ENCODE data around the gene ARL3. TPM values are rescaled to one million over a fixed set of nuclear protein-coding genes. Genes with fewer than 3 reads are reported as not detected.

The ARL3 gene
- total RNA-seq, 2 experiments from 2014 or later: 4.7 to 5.2 TPM

DNA sequence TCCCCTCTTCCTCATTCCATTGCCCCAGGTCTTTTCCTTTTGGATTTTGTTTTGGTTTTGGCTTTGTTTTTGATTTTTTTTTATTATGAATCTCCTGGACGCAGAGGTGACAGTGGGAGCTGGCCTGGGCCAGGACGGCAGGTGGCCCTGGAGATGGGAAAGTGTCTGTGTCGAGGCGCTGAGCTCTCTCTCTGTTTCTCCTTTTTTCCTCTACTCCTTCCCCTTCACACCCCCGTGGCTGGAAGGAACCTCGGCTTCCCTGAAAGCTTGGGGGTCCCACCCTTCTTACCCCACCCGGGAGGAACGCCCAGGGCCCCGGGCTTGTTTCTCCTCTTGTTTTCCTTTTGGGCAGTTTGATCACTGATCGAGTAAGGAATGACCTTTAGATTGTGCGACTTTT, 56.7 kb downstream of the ARL3 start:
- Mint-ChIP-seq H3K9me3 (ENCODE audit: insufficient read depth) (no peaks in the 10 kb centered on the region), H3K27ac (no peak overlapping the region), H3K27me3 (ENCODE audit: low read depth) (no peaks in the 10 kb centered on the region), H3K36me3 (ENCODE audit: low read depth) (peaks cover 53% of the 10 kb centered on the region), H3K4me3 (no peak overlapping the region), H3K4me1 (ENCODE audit: low read depth) (peaks cover 74% of the 10 kb centered on the region)
- DNase-seq: no peak
- POLR2A ChIA-PET: interaction anchor here (1.3 to 1.9 kb wide), 3 partner anchors 11 to 17 kb away, joined by 4 to 7 read pairs (median 7); partner anchors contain the start of gene TRIM8
- ATAC-seq: no peak
- CTCF ChIA-PET: interaction anchor here (1.4 to 8.4 kb wide), 3 partner anchors 12 to 22 kb away, joined by 3 to 61 read pairs (median 51); partner anchors contain the start of gene TRIM8

DNA sequence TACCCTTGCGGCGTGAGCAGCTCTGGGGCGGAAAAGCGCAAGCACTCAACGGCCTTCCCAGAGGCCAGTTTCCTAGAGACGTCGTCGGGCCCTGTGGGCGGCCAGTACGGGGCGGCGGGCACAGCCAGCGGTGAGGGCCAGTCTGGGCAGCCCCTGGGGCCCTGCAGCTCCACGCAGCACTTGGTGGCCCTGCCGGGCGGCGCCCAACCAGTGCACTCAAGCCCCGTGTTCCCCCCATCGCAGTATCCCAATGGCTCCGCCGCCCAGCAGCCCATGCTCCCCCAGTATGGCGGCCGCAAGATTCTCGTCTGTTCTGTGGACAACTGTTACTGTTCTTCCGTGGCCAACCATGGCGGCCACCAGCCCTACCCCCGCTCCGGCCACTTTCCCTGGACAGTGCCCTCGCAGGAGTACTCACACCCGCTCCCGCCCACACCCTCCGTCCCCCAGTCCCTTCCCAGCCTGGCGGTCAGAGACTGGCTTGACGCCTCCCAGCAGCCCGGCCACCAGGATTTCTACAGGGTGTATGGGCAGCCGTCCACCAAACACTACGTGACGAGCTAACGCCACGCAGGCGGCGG, 57.3 kb downstream of the ARL3 start:
- no peak overlapping the region for H3K27ac Mint-ChIP-seq
- POLR2A ChIA-PET: interaction anchor here (1.1 to 1.9 kb wide), 3 partner anchors 10 to 17 kb away, joined by 4 to 7 read pairs (median 4); no protein-coding TSS in a partner anchor

DNA sequence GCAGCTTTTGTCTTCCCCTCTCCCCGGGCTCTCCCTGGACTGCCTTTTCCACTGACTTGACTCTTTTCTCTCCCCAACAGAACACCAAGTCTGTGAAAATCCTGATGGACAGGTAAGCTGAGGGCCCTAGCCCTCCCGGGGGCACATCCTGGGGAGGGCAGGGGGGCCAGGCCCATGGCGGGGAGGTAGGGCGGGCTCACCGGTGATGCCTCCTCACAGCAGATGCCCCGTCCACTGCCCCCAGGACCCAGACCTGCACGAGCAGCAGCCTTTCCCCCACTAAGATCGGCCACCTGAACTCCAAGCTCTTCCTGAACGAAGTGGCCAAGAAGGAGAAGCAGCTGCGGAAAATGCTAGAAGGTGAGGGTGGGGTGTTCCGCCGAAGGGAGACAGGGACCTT, 58.2 kb downstream of the ARL3 start:
- ChIA-PET POLR2A (interaction anchor here (1.1 kb wide), 1 partner anchor 10 kb away, joined by 4 read pairs; no protein-coding TSS in a partner anchor), CTCF (interaction anchor here (7.3 to 8.4 kb wide), 2 partner anchors 11 to 14 kb away, joined by 51 to 61 read pairs; partner anchors contain the start of gene TRIM8)
- ATAC-seq (no peak), DNase-seq (no peak)
- H3K4me3 Mint-ChIP-seq: no peak overlapping the region
- peaks cover 57% of the 10 kb centered on the region for H3K36me3 Mint-ChIP-seq (ENCODE audit: low read depth)
- H3K4me1 Mint-ChIP-seq (ENCODE audit: low read depth): peaks cover 74% of the 10 kb centered on the region
- H3K9me3 Mint-ChIP-seq (ENCODE audit: insufficient read depth): no peaks in the 10 kb centered on the region
- no peak overlapping the region for H3K27ac Mint-ChIP-seq
- no peaks in the 10 kb centered on the region for H3K27me3 Mint-ChIP-seq (ENCODE audit: low read depth)

More for the DNA sequence above, 57.3 kb downstream of the ARL3 start:
- Mint-ChIP-seq H3K4me3 (no peak overlapping the region), H3K9me3 (ENCODE audit: insufficient read depth) (no peaks in the 10 kb centered on the region), H3K36me3 (ENCODE audit: low read depth) (peaks cover 57% of the 10 kb centered on the region), H3K4me1 (ENCODE audit: low read depth) (peaks cover 74% of the 10 kb centered on the region), H3K27me3 (ENCODE audit: low read depth) (no peaks in the 10 kb centered on the region)
- no peak for ATAC-seq
- CTCF ChIA-PET: interaction anchor here (1.4 to 8.4 kb wide), 3 partner anchors 12 to 22 kb away, joined by 3 to 61 read pairs (median 51); partner anchors contain the start of gene TRIM8
- no peak for DNase-seq

DNA sequence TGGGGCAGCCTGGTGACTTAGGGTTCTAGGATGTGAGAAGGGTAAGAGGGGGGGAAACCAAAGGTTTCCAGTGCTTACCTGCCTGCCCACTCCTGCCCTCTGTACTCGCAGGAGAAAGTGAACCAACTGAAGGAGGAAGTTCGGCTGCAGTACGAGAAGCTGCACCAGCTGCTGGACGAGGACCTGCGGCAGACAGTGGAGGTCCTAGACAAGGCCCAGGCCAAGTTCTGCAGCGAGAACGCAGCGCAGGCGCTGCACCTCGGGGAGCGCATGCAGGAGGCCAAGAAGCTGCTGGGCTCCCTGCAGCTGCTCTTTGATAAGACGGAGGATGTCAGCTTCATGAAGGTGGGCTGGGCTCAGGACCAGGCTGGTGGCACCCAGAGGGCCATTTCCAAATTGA, 59.2 kb downstream of the ARL3 start:
- POLR2A ChIA-PET: interaction anchor here (2.5 kb wide), 1 partner anchor 9 kb away, joined by 19 read pairs; the partner anchor contains the start of gene TRIM8
- DNase-seq (no peak), ATAC-seq (no peak)
- no peak overlapping the region for H3K4me3 Mint-ChIP-seq
- H3K4me1 Mint-ChIP-seq (ENCODE audit: low read depth): peaks cover 73% of the 10 kb centered on the region
- peak overlapping the region; percentile 60 for H3K27ac Mint-ChIP-seq
- CTCF ChIA-PET: interaction anchor here (7.3 to 8.4 kb wide), 2 partner anchors 10 to 15 kb away, joined by 51 to 61 read pairs; partner anchors contain the start of gene TRIM8
- H3K27me3 Mint-ChIP-seq (ENCODE audit: low read depth): no peaks in the 10 kb centered on the region
- H3K36me3 Mint-ChIP-seq (ENCODE audit: low read depth): peaks cover 57% of the 10 kb centered on the region
- H3K9me3 Mint-ChIP-seq (ENCODE audit: insufficient read depth): no peaks in the 10 kb centered on the region

DNA sequence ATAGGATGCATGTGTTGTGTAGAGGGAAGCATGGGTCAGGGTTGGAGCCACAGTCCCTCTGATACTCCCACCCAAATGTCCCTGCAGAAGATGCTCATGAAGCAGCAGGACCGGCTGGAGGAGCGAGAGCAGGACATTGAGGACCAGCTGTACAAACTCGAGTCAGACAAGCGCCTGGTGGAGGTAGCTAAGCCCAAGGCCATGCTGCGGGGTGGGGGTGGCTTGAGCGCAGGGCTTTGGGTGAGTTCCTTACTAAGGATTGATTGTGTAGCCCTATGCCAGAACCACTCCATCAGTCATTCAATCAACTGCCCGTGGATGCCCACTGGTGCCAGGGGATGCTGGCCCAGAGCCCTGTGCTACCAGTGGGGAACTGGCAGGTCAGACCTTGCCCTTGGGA, 59.6 kb downstream of the ARL3 start:
- ATAC-seq: no peak
- CTCF ChIA-PET: interaction anchor here (3.7 to 8.4 kb wide), 3 partner anchors 9 to 15 kb away, joined by 28 to 61 read pairs (median 51); partner anchors contain the start of gene TRIM8
- no peak for DNase-seq
- POLR2A ChIA-PET: interaction anchor here (2.5 kb wide), 1 partner anchor 9 kb away, joined by 19 read pairs; the partner anchor contains the start of gene TRIM8
- Mint-ChIP-seq H3K4me1 (ENCODE audit: low read depth) (peaks cover 72% of the 10 kb centered on the region), H3K36me3 (ENCODE audit: low read depth) (peaks cover 57% of the 10 kb centered on the region), H3K27ac (peak overlapping the region; percentile 60), H3K9me3 (ENCODE audit: insufficient read depth) (no peaks in the 10 kb centered on the region), H3K27me3 (ENCODE audit: low read depth) (no peaks in the 10 kb centered on the region), H3K4me3 (no peak overlapping the region)

DNA sequence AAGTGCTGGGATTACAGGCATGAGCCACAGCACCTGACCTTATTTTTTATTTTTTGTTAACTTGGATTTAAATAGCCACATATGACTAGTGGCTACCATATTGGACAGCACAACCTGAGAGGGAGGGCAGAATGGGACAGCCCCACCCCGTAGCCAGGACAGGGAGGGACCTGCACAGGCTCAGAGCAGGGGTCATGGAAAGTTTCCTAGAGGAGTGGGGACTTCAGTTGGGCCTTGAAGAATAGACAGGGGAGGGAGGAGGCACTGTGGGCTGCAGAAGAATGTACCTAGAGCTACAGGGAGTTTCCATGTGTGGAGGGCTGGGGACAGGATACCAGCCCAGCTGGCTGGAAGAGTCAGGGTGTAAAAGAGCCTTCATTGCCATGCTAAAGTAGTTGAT, 61.1 kb downstream of the ARL3 start:
- CTCF ChIA-PET: interaction anchor here (1.0 to 3.7 kb wide), 2 partner anchors 9 to 16 kb away, joined by 4 to 28 read pairs; partner anchors contain the start of gene TRIM8
- no peak for ATAC-seq
- H3K4me1 Mint-ChIP-seq (ENCODE audit: low read depth): peaks cover 74% of the 10 kb centered on the region
- no peak for DNase-seq
- H3K9me3 Mint-ChIP-seq (ENCODE audit: insufficient read depth): no peaks in the 10 kb centered on the region
- no peaks in the 10 kb centered on the region for H3K27me3 Mint-ChIP-seq (ENCODE audit: low read depth)
- peak overlapping the region; percentile 65 for H3K4me3 Mint-ChIP-seq
- POLR2A ChIA-PET: interaction anchor here (0.9 to 2.5 kb wide), 2 partner anchors 7 to 16 kb away, joined by 3 to 19 read pairs; partner anchors contain the start of gene TRIM8
- peaks cover 57% of the 10 kb centered on the region for H3K36me3 Mint-ChIP-seq (ENCODE audit: low read depth)
- peak overlapping the region; percentile 92 for H3K27ac Mint-ChIP-seq

DNA sequence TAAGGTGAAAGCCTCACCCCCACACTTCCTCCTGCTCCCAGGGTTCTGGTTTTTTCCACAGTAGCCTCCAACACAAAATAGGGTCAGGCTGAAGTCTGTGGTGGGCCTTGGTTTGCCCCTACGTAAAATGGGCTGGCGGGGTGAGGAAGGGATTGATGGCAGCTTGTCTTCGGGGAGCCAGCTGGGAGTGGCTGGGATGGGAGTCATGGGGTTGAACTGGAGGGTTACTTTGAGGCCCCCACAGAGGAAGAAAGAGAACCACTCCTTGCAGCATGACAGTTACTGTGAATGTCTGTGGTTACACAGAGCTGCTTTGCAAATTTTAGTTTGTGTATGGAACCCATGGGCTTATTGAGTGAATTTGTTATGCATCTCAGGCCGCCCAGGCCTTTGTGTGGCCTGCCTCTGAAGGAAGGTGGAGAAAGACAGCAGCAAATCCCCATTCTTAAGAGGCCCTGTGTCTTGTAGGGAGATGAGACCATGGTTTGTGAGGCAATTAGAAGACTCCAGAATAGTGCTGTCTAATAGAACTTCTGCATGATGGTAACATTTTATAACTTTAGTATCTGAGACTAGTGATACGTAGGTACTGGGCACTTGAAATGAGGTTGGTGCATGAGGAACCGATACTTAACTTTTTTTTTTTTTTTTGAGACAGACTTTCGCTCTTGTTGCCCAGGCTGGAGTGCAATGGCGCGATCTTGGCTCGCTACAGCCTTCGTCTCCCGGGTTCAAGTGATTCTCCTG, 61.9 kb downstream of the ARL3 start:
- Mint-ChIP-seq H3K27me3 (ENCODE audit: low read depth) (no peaks in the 10 kb centered on the region), H3K36me3 (ENCODE audit: low read depth) (peaks cover 51% of the 10 kb centered on the region), H3K4me1 (ENCODE audit: low read depth) (peaks cover 75% of the 10 kb centered on the region), H3K4me3 (peak overlapping the region; percentile 65), H3K27ac (peak overlapping the region; percentile 92), H3K9me3 (ENCODE audit: insufficient read depth) (no peaks in the 10 kb centered on the region)
- POLR2A ChIA-PET: interaction anchor here (0.6 to 3.0 kb wide), 5 partner anchors 8 to 150 kb away, joined by 3 to 49 read pairs (median 3); partner anchors contain the start of gene ACTR1A
- DNase-seq (no peak), ATAC-seq (peak; percentile 43)
- CTCF ChIA-PET: interaction anchor here (0.6 to 3.7 kb wide), 5 partner anchors 9 to 62 kb away, joined by 3 to 28 read pairs (median 4); partner anchors contain the start of gene ARL3

DNA sequence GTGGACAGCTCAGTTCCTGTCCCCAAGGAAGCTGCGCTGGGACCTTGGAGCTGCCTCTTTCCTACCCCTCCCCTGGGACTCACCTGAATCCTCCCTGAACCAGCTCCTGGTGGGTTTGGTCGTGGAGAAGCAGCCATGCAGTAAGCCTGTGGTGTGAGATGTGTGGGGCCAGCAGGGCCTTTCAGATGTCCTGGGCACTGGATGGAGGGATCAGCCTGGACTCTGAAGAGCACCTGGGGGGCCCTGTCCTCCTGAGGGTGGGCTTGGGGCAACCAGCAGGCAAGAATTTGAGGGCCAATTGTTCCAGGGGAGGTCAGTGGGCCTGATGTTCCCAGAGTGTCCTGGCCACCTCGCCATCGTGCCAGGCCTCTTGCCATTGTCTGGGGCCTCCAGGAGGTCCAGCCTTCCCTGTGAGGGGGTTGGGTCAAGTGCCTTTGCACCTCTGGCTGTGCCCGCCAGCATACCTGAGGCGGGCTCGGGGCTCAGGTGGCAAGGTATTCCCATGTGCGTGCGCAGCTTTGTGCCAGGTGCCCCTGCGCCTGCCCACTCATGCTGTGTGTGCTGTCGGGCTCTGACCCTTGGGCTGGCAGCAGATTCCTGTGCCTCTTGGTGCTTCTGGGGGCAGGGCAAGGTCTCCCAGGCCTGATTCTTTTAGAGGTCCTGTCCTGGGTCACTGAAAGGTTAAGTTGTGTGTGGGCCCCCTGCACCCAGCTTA, 62.6 kb downstream of the ARL3 start:
- Mint-ChIP-seq H3K4me3 (peak overlapping the region; percentile 65), H3K36me3 (ENCODE audit: low read depth) (peaks cover 48% of the 10 kb centered on the region), H3K4me1 (ENCODE audit: low read depth) (peaks cover 80% of the 10 kb centered on the region), H3K9me3 (ENCODE audit: insufficient read depth) (no peaks in the 10 kb centered on the region), H3K27ac (peak overlapping the region; percentile 92), H3K27me3 (ENCODE audit: low read depth) (no peaks in the 10 kb centered on the region)
- ChIA-PET POLR2A (interaction anchor here (1.0 to 3.0 kb wide), 3 partner anchors 9 to 149 kb away, joined by 3 to 49 read pairs (median 3); partner anchors contain the start of gene ACTR1A), CTCF (interaction anchor here (0.6 to 3.7 kb wide), 6 partner anchors 10 to 62 kb away, joined by 3 to 28 read pairs (median 4); partner anchors contain the start of gene ARL3)
- ATAC-seq (peak; percentile 5), DNase-seq (no peak)

DNA sequence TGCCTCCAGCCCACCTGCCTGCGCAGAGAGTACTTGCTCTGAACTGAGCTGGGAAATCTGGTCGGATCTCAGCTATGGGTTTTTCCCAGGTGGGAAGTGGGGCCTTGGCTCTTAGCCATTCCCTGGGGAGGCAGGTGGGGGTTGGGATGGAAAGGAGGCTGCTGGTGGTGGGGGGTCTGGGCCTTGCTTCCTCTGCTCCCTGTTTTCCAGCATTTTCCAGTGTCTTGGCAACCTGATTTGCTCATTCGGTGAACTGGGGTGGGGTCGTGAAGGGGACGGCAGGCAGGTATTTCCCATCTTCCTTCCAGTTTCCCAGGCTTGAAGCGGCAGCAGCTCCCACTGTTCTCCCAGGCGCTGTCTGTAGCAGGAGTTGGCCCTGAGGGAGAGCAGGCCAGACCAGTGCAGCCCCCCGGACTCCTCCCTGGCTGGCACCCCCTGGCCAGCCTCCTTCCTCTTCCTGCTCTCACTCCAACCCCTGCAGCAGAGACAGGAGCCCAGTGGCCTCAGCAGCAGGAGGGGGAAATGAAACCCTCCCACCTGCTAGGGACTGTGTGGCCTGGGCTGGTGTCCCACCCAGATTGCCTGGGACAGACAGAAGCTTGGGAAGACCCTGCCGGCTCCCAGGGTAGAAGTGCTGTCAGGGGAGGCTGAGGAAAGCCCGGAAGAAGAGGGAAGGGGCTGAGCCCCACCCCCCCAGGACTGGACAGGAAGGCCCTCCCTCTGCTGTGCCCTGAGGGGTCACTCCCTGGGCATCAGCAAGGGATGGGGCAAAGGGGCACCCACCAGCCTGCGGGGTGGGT, 63.3 kb downstream of the ARL3 start:
- ChIA-PET POLR2A (interaction anchor here (1.0 to 3.0 kb wide), 3 partner anchors 10 to 148 kb away, joined by 3 to 49 read pairs (median 3); partner anchors contain the start of gene ACTR1A), CTCF (interaction anchor here (1.4 to 3.7 kb wide), 7 partner anchors 9 to 64 kb away, joined by 3 to 28 read pairs (median 5); partner anchors contain the start of genes ARL3 and SFXN2)
- H3K27ac Mint-ChIP-seq: peak overlapping the region; percentile 92
- H3K4me1 Mint-ChIP-seq (ENCODE audit: low read depth): peaks cover 85% of the 10 kb centered on the region
- ATAC-seq (no peak), DNase-seq (no peak)
- no peaks in the 10 kb centered on the region for H3K27me3 Mint-ChIP-seq (ENCODE audit: low read depth)
- H3K9me3 Mint-ChIP-seq (ENCODE audit: insufficient read depth): no peaks in the 10 kb centered on the region
- H3K4me3 Mint-ChIP-seq: peak overlapping the region; percentile 65
- peaks cover 50% of the 10 kb centered on the region for H3K36me3 Mint-ChIP-seq (ENCODE audit: low read depth)

All from activated CD8-positive, alpha-beta T cell treated with anti-CD3 and anti-CD28 coated beads, Interleukin-2, amount 10 ng/mL, durations not matched to agents 7 days and 5 days (primary cell).